Loucy (cell line): ENCODE results near the gene UBAC2.

ENCODE experiments used
- H2AFZ ChIP-seq: fragments of 200-600 bp; sonication (generic); 2 replicates; pipeline ENCODE4 v1.6.0; 2016; ENCODE audit warnings: antibody characterized with exemption, mild to moderate bottlenecking, low read length, moderate library complexity
- H3F3A ChIP-seq: fragments of 200-600 bp; 2 replicates; pipeline ENCODE4 v1.6.0; 2016; ENCODE audit warnings: antibody characterized with exemption, low read depth, mild to moderate bottlenecking
- H3K27me3 ChIP-seq: fragments of 200-600 bp; sonication (generic); 2 replicates; pipeline ENCODE4 v1.6.1; 2014; ENCODE audit warnings: low read length, mild to moderate bottlenecking; ENCODE audit not compliant: insufficient read depth, poor library complexity, severe bottlenecking
- H3K36me3 ChIP-seq: fragments of 200-600 bp; sonication (generic); 2 replicates; pipeline ENCODE4 v1.6.1; 2016; ENCODE audit warnings: low read length; ENCODE audit not compliant: insufficient read depth
- H3K4me1 ChIP-seq: fragments of 200-600 bp; sonication (generic); 2 replicates; pipeline ENCODE4 v1.5.1; 2014; ENCODE audit warnings: low read length, mild to moderate bottlenecking; ENCODE audit not compliant: insufficient read depth, poor library complexity, severe bottlenecking
- H3K4me2 ChIP-seq: fragments of 200-600 bp; sonication (generic); 2 replicates; pipeline ENCODE4 v1.6.0; 2014; ENCODE audit warnings: antibody characterized with exemption, low read length, low read depth, mild to moderate bottlenecking; ENCODE audit not compliant: poor library complexity, severe bottlenecking
- H3K4me3 ChIP-seq: fragments of 200-600 bp; sonication (generic); 2 replicates; pipeline ENCODE4 v1.5.1; 2014; ENCODE audit warnings: low read length, mild to moderate bottlenecking, mixed read lengths; ENCODE audit not compliant: poor library complexity, severe bottlenecking
- H3K79me2 ChIP-seq: fragments of 200-600 bp; sonication (generic); 2 replicates; pipeline ENCODE4 v1.6.1; 2014; ENCODE audit warnings: low read length; ENCODE audit not compliant: insufficient read depth
- H3K9ac ChIP-seq: fragments of 200-600 bp; sonication (generic); 2 replicates; pipeline ENCODE4 v1.6.0; 2014; ENCODE audit warnings: mild to moderate bottlenecking, low read depth, low read length, moderate library complexity; ENCODE audit not compliant: poor library complexity, severe bottlenecking
- H3K9me2 ChIP-seq: fragments of 200-600 bp; sonication (generic); replicated peaks from 2 replicates; pipeline ENCODE4 v1.6.1; 2016; ENCODE audit warnings: low read depth, low read length, mixed read lengths
- H3K9me3 ChIP-seq: fragments of 200-600 bp; sonication (generic); 2 replicates; pipeline ENCODE4 v1.6.1; 2014; ENCODE audit warnings: mild to moderate bottlenecking, antibody characterized with exemption, low read length, low read depth; ENCODE audit not compliant: insufficient read depth
- H4K20me1 ChIP-seq: fragments of 200-600 bp; sonication (generic); 2 replicates; pipeline ENCODE4 v1.6.0; 2014; ENCODE audit warnings: antibody characterized with exemption, low read length, mild to moderate bottlenecking; ENCODE audit not compliant: insufficient read depth, poor library complexity, severe bottlenecking
- CTCF ChIP-seq: fragments of 200-600 bp; sonication (generic); conservative IDR thresholded peaks from 2 replicates; pipeline ENCODE4 v1.5.1; 2014; ENCODE audit warnings: mild to moderate bottlenecking, antibody characterized with exemption, low read length
- EZH2phosphoT487 ChIP-seq: fragments of 200-600 bp; IDR thresholded peaks from 2 replicates; pipeline ENCODE4 v1.6.1; 2018; ENCODE audit warnings: antibody characterized with exemption, mild to moderate bottlenecking, moderate library complexity, borderline replicate concordance

UBAC2 gene

GRCh38 chr13:99190147-99190985 is 10.3 kb upstream of the UBAC2 start:
- Histone ChIP-seq H3K36me3 (no peaks in the 10 kb centered on the region), H2AFZ (no peak overlapping the region), H3K9me3 (no peaks in the 10 kb centered on the region), H3K4me2 (no peak overlapping the region), H3K27me3 (no peaks in the 10 kb centered on the region), H3K79me2 (no peaks in the 10 kb centered on the region), H3K4me1 (peaks cover 7% of the 10 kb centered on the region), H4K20me1 (no peaks in the 10 kb centered on the region), H3K9ac (no peak overlapping the region), H3K9me2 (no peaks in the 10 kb centered on the region), H3K4me3 (no peak overlapping the region), H3F3A (no peaks in the 10 kb centered on the region)
- no peak for TF ChIP-seq CTCF
- TF ChIP-seq EZH2phosphoT487 = no peak

DNA sequence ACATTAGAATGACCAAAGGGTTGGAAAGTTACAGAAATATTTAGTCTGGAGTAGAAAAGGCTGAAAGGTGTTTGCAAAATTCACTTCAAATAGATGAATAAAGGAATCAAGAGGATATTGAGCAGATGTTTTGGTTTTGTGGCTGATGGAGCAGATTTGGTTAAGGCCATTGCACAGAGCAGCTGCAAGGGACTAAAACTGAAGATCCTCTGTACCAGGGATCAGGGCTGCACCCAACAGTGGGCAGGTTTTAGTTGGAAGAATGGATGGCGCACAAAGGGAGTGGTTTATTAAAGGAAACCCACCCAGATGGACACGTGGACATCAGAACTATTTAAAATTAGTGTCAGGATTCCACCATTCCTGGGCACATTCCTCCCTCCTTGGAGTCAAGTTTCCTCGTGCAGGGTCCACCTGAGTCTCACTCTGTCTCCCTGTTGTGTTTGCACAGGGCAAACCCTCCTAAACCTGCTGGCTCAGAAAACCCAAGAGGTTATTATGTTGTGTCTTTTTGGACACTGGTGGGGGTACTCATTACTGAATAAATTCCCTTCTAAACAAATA is 9.2 kb upstream of the UBAC2 start:
- TF ChIP-seq EZH2phosphoT487 (no peak), CTCF (no peak)
- no peak overlapping the region for H2AFZ ChIP-seq
- H3F3A ChIP-seq = no peaks in the 10 kb centered on the region
- H3K9me2 ChIP-seq = no peaks in the 10 kb centered on the region
- no peaks in the 10 kb centered on the region for H3K79me2 ChIP-seq
- H3K4me2 ChIP-seq = no peak overlapping the region
- no peaks in the 10 kb centered on the region for H4K20me1 ChIP-seq
- peaks cover 7% of the 10 kb centered on the region for H3K4me1 ChIP-seq
- H3K36me3 ChIP-seq = no peaks in the 10 kb centered on the region
- H3K27me3 ChIP-seq = no peaks in the 10 kb centered on the region
- no peaks in the 10 kb centered on the region for H3K9me3 ChIP-seq
- no peak overlapping the region for H3K9ac ChIP-seq
- H3K4me3 ChIP-seq = no peak overlapping the region

GRCh38 chr13:99191900-99192399 is 8.7 kb upstream of the UBAC2 start:
- no peaks in the 10 kb centered on the region for H3K9me2 ChIP-seq
- no peak overlapping the region for H2AFZ ChIP-seq
- H3K4me3 ChIP-seq = no peak overlapping the region
- H3K9me3 ChIP-seq = no peaks in the 10 kb centered on the region
- TF ChIP-seq CTCF (no peak), EZH2phosphoT487 (no peak)
- no peaks in the 10 kb centered on the region for H3F3A ChIP-seq
- no peaks in the 10 kb centered on the region for H3K27me3 ChIP-seq
- H3K4me1 ChIP-seq = peaks cover 7% of the 10 kb centered on the region
- no peak overlapping the region for H3K4me2 ChIP-seq
- H3K36me3 ChIP-seq = no peaks in the 10 kb centered on the region
- no peaks in the 10 kb centered on the region for H4K20me1 ChIP-seq
- no peaks in the 10 kb centered on the region for H3K79me2 ChIP-seq
- H3K9ac ChIP-seq = no peak overlapping the region
